ENCODE results near the gene OPN1MW3. TPM values are rescaled to one million over a fixed set of nuclear protein-coding genes. Genes with fewer than 3 reads are reported as not detected.

Gene OPN1MW3
- polyA plus RNA-seq, 1 donor from 2014 or later, result not detected

GRCh38 chrX:154313147-154313546 is 55.8 kb downstream of the OPN1MW3 start:
- Histone ChIP-seq H2AFZ (ENCODE audit: low read depth, low read length) (no peak overlapping the region), H3K9me3 (ENCODE audit: low read length) (no peaks in the 10 kb centered on the region), H3K9ac (ENCODE audit: low read length) (no peak overlapping the region), H3K36me3 (ENCODE audit: insufficient read depth, low read length) (no peaks in the 10 kb centered on the region), H3K27me3 (ENCODE audit: insufficient read depth, low read depth, low read length) (no peaks in the 10 kb centered on the region), H3K27ac (ENCODE audit: low read length) (no peak overlapping the region), H3K79me2 (replicated peaks; ENCODE audit: insufficient read depth, low read length) (no peaks in the 10 kb centered on the region), H3K4me3 (ENCODE audit: low read length) (no peak overlapping the region), H4K20me1 (ENCODE audit: insufficient read depth) (no peaks in the 10 kb centered on the region), H3K4me2 (ENCODE audit: low read length) (no peak overlapping the region), H3F3A (ENCODE audit: insufficient read depth, low read length, poor library complexity, severe bottlenecking) (no peaks in the 10 kb centered on the region), H3K9me2 (ENCODE audit: insufficient read depth, low read length) (no peaks in the 10 kb centered on the region)
- no peak for TF ChIP-seq TAF1 (IDR thresholded peaks at IDR 0.05; ENCODE audit: low read depth)
- no peak for TF ChIP-seq MXI1 (conservative IDR thresholded peaks at IDR 0.05; ENCODE audit: poor library complexity, severe bottlenecking)
- no peak for TF ChIP-seq POLR2AphosphoS5 (IDR thresholded peaks at IDR 0.05)
- no peak for TF ChIP-seq EZH2 (IDR thresholded peaks at IDR 0.05; ENCODE audit: borderline replicate concordance, insufficient read depth, low read length, poor library complexity, severe bottlenecking)
- TF ChIP-seq SMC3 (conservative IDR thresholded peaks at IDR 0.05; ENCODE audit: poor library complexity), result no peak
- TF ChIP-seq RAD21 (conservative IDR thresholded peaks at IDR 0.05), result no peak
- no peak for TF ChIP-seq EP300 (conservative IDR thresholded peaks at IDR 0.05; ENCODE audit: poor library complexity, severe bottlenecking)
- TF ChIP-seq, protein P1, sequence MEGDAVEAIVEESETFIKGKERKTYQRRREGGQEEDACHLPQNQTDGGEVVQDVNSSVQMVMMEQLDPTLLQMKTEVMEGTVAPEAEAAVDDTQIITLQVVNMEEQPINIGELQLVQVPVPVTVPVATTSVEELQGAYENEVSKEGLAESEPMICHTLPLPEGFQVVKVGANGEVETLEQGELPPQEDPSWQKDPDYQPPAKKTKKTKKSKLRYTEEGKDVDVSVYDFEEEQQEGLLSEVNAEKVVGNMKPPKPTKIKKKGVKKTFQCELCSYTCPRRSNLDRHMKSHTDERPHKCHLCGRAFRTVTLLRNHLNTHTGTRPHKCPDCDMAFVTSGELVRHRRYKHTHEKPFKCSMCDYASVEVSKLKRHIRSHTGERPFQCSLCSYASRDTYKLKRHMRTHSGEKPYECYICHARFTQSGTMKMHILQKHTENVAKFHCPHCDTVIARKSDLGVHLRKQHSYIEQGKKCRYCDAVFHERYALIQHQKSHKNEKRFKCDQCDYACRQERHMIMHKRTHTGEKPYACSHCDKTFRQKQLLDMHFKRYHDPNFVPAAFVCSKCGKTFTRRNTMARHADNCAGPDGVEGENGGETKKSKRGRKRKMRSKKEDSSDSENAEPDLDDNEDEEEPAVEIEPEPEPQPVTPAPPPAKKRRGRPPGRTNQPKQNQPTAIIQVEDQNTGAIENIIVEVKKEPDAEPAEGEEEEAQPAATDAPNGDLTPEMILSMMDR (IDR thresholded peaks at IDR 0.05; ENCODE audit: poor library complexity, severe bottlenecking), result no peak
- TF ChIP-seq REST (IDR thresholded peaks at IDR 0.05; ENCODE audit: borderline replicate concordance), result no peak

DNA sequence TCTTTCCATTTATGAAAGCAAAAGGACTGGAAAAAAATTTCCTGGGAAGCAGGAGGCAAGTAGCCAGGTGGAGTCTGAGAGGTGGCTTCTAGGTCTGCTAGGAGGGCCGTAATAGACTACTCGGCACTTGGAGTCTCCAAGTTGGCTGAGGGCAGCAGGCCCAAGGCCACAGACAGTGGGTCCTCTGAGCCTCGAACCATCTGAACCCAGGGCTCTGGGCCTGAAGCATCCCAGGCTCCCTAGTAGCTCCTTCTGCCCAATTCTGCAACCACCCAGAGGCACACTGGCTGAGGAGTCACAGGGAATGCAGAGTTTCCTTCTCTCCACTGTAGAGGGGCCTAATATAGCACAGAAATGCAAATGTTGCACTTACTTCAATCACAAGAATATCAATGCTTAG is 58.0 kb downstream of the OPN1MW3 start:
- no peaks in the 10 kb centered on the region for H3K9me2 ChIP-seq (ENCODE audit: insufficient read depth, low read length)
- no peak overlapping the region for H2AFZ ChIP-seq (ENCODE audit: low read depth, low read length)
- H3K27me3 ChIP-seq (ENCODE audit: insufficient read depth, low read depth, low read length), result no peaks in the 10 kb centered on the region
- H3K79me2 ChIP-seq (replicated peaks; ENCODE audit: insufficient read depth, low read length), result no peaks in the 10 kb centered on the region
- H3K4me3 ChIP-seq (ENCODE audit: low read length), result no peak overlapping the region
- no peaks in the 10 kb centered on the region for H3K9me3 ChIP-seq (ENCODE audit: low read length)
- no peak for TF ChIP-seq RAD21 (conservative IDR thresholded peaks at IDR 0.05)
- TF ChIP-seq REST (IDR thresholded peaks at IDR 0.05; ENCODE audit: borderline replicate concordance), result no peak
- TF ChIP-seq, protein P1 (IDR thresholded peaks at IDR 0.05; ENCODE audit: poor library complexity, severe bottlenecking), result no peak
- H3F3A ChIP-seq (ENCODE audit: insufficient read depth, low read length, poor library complexity, severe bottlenecking), result no peaks in the 10 kb centered on the region
- H3K36me3 ChIP-seq (ENCODE audit: insufficient read depth, low read length), result no peaks in the 10 kb centered on the region
- no peak overlapping the region for H3K27ac ChIP-seq (ENCODE audit: low read length)
- no peak overlapping the region for H3K9ac ChIP-seq (ENCODE audit: low read length)
- H4K20me1 ChIP-seq (ENCODE audit: insufficient read depth), result no peaks in the 10 kb centered on the region
- H3K4me2 ChIP-seq (ENCODE audit: low read length), result no peak overlapping the region
